GM18868 (cell line): ENCODE results near the gene MLF2.

Source experiments
- ATAC-seq: cut with Tn5 transposase; IDR thresholded peaks from one replicate; pipeline ENCODE4 v1.9.1; 2021; ENCODE audit warnings: mild to moderate bottlenecking, moderate library complexity; ENCODE audit not compliant: unreplicated experiment

The MLF2 gene, protein sequence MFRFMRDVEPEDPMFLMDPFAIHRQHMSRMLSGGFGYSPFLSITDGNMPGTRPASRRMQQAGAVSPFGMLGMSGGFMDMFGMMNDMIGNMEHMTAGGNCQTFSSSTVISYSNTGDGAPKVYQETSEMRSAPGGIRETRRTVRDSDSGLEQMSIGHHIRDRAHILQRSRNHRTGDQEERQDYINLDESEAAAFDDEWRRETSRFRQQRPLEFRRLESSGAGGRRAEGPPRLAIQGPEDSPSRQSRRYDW

DNA sequence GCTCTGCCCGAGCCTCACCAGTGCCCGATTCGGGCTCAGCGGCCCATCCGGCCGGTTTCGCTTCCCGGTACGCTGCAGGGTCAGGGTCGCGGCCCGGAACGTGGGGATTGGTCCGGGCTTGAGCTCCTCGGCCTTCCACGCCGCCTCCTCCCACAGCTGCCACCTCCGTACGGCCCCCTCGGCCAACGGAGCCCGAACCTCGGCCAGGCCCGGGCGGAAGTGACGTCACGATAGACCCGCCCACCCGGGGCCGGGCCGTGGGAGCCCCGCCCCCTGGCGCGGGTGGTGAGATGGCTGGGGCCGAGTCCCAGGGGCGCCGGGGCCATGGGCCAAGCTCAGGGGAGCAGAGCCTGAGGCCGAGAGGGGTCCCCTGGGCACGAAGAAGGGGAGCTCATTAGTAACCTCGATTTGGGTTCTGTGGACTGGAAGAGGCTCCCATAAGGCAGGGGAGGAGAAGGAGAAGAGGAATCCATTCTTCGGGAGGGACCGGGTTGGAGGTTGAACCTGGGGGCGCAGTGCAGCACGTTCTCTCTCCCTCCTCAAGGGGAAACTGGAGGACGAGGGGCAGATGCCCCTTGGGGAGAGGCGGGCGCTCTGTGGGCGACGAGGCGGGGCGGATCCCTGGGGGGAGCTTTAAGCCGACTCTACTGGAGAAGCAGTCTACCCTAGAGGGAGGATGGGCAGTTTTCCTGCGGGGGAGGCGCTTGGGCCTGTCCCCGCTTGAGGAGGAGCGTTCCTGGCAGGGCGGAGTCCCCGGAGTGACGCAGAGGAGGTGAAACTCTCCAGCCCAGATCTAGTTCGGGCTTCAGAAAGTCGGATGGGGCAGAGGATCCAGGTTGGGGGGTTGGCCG lies at the start of gene MLF2:
MLF2 (minus strand) TSS at position 221 of the 851 bp plus-strand sequence. CDS start 807 bp downstream, outside the sequence.
- ATAC-seq = peak; percentile 88

DNA sequence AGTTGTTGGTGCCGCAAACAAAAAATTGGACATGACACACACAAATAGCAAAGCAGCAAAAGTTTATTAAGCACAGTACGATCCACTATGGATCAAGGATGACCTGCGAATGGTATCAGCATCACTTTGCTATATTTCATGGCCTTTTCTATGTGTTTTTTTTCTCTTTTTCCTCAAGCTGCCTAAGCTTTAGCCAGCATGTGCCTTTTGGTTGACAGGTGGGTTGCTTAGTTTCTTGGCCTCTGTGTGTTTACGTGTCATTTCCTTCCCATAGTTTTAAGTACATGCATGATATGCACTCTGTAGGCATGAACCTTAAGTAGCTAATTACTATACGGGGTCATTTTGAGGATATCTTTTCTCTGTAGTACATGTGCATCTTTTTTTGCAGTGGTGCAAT lies 46.2 kb upstream of the MLF2 start:
- ATAC-seq = no peak

DNA sequence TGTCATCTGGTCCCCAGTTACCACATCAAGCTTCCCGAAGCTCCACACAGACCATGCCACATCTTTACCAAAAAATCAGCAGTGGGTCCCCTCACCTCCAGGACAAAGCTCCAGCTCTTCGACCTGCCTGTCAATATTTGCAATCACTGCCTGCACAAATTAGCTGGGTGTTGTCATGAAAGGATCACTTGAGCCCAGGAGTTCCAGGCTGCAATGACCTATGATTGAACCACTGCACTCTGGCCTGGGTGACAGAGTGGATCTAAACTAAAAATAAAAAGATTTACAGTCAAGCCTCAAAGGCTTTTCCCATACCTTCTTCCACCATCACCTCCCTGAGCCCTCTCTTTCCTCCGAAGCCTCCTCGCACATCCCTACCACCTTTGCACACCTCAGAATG lies 43.6 kb upstream of the MLF2 start:
- ATAC-seq = no peak

DNA sequence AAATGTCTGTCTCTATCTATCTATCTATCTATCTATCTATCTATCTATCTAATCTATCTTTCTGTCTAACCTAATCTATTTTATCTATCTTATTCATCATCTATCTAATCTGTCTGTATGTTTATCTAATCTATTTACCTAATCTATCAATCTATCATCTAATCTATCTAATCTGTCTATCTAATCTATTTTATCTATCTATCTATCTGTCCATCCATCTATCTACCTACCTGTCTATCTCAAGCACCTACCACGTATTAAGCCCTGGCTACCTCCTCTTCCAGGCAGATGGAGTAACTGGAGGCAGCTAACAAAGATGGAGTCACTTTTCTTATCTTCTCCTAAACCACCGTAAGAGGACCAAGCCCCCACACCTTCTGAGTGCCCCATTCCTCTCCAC lies 42.1 kb upstream of the MLF2 start:
- no peak for ATAC-seq

DNA sequence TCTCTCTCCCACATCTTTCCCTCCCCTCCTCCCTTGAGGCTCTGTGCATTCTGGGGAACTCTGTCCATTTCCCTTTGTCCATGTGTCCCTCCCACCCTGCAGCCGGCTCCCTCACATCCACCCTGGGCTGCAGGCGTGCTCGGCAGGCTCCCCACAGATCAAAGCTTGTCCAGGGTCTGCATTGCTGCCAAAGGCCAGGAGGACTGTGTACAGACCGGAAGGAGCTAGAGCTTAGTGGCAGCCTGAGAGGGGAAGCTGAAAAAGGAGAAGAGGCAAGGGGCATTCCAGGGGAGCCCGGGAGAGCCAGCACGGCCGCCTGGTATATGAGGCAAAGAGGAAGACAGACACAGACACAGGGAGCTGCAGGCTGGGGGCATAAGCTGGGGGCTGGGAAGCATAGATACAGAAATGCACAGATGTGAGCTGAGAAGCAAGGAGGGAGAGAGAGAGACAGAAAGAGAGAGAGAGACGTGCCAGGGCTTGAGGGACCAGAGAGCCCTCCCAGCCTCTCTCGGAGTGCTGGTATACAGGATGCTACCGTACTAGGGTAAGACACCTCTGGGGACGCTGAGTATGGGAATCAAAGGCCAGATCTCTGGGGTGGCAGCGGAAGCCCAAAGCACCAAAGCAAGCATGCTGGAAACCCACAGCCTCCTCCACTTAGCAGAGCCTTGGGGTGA lies 39.7 kb upstream of the MLF2 start:
- peak; percentile 50 for ATAC-seq

DNA sequence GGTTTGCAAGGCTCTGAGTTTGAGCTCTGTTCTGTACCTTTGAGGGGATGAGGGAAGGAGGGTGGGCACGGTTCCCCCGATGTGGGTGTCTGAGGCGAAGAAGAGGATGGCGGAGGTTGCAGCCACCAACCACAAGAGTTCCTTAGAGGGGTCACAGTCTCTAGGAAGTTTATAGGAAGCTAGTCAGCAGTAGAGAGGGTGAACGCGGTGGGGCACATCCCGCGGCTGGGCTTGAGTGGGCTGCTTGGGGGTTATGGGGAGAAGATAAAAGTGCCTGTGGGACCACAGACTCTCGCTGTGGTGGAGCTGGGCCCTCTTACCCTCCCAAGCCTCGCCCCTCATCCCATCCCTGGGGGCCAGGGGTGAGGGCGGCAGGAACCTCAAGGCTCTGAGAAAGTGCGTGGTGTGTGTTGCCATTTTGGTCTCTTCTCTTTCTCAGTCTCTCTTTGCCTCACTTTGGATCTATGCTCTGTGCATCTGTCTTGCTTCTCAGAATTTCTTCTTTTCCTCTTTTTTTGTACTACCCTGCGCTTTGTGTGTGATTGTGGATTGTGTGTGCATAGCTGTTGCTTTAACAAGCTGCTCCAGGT lies 39.1 kb upstream of the MLF2 start:
- no peak for ATAC-seq

DNA sequence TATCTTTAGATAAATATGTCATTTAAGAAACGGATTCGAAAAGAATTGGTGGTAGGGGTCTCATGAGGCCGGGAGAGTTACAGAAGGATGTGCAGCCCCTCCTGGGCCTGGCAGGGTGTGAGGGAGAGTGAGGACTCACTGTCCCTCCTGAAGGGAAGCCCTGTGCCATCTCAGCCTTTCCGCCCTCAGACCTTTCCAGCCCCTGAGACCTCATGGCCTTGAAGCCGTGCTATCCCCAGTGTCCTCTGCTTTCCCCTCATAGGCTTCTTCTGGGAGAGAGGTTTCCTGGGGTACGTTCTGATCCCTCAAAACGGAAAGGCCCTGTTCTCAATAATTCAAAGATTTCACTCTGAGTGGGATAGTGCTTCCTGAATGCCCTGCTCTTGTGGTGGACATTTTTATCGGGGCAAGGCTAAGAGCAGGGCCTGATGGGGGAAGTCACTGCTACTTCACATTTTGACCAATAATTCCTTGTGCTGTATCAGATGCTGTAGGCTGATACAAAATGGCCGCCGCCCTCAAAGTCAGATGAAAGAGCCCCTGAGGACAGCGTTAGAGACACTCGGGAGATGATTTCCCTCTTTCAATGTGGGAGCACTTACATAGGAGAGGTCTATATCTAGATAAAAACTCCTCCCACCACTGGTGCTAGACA lies 37.7 kb upstream of the MLF2 start:
- ATAC-seq = no peak

DNA sequence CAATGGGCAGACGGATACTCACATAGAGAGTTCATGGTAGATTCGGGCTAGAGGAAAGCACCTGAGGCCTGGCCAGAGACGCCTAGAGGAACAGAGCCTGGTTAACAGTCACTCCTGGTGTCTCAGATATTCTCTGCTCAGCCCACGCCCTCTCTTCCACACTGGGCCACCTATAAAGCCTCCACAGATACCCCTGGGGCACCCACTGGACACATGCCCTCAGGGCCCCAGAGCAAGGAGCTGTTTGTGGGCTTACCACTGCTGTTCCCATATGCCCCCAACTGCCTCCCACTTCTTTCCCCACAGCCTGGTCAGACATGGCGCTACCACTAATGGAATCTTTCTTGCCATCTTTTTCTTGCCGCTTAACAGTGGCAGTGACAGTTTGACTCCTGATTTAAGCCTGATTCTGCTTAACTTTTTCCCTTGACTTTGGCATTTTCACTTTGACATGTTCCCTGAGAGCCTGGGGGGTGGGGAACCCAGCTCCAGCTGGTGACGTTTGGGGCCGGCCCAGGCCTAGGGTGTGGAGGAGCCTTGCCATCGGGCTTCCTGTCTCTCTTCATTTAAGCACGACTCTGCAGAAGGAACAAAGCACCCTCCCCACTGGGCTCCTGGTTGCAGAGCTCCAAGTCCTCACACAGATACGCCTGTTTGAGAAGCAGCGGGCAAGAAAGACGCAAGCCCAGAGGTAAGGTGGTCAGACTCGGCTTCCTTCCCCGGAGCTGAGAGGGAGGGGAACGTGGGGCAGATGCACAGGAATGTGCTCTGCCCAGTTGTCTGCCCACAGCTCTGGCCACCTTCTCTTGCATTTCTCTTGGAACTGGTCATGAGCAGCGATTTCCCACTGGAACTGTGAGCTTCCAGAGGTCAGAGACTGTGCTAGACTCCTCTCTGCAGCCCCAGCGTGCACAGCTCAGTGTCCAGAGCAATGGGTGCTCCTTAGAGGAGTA lies 36.3 kb upstream of the MLF2 start, which contains the start of gene CD4:
CD4 (plus strand) TSS at position 557 of the 953 bp plus-strand sequence. CDS start 10,611 bp downstream, outside the sequence.
- ATAC-seq = no peak

DNA sequence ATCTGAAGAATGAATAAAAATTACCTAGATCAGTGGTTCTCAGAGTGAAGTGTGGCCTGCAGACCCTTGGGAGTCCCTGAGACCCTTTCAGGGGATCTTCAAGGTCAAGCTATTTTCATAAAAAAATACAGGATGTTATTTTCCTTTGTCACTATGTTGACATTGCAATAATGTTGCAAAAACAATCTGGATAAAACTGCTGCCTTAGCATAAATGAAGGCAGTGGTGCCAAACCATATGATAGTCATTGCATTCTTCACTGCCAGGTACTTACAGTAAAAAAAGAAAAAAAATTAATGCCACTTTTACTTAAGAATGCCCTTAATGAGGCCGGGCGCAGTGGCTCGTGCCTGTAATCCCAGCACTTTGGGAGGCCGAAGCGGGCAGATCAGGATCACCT lies 34.4 kb upstream of the MLF2 start:
- no peak for ATAC-seq

DNA sequence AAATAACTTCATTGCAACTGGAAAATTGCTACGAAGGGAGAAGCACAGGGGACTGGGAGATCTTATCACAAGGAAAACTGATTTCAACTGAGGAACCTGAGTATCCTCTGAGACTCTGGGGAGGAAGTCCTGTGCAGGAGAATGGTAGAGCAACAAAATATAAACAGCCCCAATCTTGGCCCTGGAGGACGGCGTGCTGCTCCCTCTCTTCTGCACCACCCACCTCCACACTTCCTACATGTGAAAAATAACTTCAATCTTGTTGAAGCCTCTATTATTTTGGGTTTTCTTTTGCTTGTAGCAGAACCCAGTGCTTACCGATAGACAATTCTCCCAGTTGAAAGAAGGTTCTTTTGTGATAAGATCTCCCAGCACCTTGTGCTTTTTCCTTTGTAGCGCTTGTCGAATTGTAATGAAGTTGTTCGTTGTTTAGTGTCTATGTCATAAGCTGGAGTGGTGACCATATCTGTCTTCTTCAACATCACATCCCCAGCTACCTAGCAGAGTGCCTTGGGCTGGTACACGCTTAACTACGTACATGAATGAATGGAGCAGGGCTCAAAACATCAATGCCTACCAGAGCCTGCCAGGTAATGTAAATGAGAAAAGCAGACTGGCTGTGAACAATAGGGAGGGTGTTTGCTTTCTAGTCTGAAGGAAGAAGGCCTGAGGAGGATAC lies 33.6 kb upstream of the MLF2 start:
- no peak for ATAC-seq

DNA sequence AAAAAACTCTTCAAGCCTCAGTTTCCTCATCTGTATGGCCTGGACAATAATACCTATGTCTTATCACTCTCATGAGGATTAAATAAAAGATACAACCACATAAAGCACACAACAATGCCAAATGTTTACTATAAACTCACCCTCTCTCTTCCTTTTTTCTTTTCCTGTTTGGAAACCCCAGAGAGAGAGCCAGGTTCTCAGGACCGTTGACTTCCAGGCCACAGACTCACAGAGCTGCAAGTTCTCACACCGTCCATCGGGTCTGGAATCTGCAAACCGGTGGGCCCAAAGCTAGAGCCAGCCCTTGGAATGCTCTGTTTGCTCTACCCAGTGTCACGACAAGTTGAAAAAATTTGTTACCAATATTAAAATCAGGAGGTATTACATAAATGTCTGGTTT lies 31.8 kb upstream of the MLF2 start:
- no peak for ATAC-seq

DNA sequence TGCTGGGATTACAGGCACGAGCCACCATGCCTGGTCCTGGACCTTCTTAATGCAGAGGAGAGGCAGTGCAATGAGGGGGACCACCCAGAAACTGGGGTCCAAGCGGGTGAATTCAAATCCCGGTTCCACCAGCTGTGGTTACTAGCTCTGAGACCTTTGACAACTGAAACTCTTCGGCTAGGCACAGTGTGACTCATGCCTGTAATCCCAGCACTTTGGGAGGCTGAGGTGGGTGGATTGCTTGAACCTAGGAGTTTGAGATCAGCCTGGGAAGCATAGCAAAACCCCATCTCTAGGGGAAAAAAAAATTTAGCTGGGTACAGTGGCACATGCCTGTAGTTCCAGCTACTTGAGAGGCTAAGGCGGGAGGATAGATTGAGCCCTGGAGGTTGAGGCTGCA lies 31.4 kb upstream of the MLF2 start:
- ATAC-seq = no peak

DNA sequence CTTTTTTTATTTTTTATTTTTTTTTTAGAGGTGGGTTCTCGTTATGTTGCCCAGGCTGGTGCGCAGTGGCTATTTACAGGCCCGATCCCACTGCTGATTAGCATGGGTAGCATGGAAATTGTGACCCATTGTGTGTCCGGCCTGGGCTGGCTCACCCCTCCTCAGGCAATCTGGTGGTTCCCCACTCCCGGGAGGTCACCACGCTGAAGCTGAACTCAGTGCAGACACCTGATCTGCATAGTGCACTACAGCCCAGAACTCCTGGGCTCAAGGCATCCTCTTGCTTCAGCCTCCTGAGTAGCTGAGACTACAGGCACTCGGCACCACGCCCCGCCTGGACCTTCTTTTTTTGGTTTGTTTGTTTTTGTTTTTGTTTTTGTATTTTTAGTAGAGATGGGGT lies 30.9 kb upstream of the MLF2 start:
- ATAC-seq = no peak

DNA sequence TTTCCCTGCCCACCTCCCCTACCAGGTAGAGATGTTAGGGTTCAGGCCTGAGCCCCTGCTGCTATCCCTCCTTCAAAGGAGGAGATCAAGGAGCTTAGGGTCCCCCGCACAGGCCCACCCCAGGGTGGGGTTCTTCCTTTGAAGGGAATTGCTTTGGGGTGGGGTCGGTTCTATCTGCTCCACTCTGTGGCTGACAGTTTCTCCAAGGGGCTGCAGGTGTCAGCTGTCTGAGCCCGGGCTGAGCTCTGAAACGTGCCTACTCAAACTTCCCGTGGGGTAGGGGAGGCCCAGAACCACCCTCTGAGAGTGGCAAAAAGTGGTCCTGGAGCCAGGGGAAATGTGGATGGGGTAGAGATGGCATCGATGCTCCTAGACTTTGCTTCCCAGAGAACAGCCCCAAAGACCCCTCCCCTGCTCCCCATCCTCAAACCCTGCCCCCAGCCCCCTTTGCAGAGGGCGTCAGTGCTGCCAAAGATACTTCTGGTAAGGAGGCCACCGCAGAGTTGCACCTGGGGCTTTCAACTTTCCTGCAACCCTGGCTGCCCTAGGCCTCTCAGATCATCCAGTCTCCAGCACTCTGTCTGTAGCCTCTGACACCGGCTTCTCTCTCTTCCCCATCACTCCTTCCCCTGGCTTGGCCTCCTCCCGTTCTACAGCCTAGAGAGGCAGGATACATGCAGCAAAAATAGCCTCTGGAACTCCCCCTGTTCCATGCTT lies 30.1 kb upstream of the MLF2 start:
- no peak for ATAC-seq

DNA sequence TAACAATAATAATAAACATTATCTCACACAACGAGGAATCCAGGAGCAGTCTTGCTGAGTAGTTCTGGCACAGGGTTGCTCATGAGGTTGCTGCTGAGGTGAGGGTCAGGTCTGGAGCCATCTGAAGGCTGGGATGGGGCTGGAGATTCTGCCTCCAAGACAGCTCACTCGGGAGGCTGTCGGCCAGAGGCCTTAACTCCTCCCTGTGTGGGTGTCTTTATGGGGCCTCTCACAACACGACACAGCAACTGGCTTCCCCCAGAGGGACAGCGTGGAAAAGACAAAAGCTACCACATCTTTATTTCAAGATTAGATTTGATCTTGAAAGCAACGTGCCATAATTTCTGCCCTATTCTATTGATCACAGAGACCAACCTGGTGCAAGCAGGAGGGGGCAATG lies 29.2 kb upstream of the MLF2 start:
- no peak for ATAC-seq

DNA sequence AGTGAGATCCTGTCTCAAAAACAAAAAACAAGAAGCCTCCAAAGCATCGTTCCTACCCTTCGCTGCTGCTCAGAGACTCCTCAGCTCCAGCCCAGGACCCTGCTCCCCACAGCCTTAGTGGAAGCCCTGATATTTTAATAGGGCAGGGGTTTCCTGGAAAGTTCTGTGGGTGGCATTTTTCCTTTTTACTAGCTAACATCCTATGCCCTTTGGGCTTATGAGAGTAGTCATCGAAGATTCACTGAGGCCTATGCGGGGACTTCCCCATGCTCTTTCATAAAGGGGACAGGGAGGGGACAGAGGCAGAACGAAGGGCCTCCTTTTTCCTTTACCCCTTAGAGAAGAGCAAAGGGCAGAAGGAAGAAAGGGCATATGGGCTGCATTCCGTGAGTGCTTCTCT lies 27.6 kb upstream of the MLF2 start:
- ATAC-seq = no peak

DNA sequence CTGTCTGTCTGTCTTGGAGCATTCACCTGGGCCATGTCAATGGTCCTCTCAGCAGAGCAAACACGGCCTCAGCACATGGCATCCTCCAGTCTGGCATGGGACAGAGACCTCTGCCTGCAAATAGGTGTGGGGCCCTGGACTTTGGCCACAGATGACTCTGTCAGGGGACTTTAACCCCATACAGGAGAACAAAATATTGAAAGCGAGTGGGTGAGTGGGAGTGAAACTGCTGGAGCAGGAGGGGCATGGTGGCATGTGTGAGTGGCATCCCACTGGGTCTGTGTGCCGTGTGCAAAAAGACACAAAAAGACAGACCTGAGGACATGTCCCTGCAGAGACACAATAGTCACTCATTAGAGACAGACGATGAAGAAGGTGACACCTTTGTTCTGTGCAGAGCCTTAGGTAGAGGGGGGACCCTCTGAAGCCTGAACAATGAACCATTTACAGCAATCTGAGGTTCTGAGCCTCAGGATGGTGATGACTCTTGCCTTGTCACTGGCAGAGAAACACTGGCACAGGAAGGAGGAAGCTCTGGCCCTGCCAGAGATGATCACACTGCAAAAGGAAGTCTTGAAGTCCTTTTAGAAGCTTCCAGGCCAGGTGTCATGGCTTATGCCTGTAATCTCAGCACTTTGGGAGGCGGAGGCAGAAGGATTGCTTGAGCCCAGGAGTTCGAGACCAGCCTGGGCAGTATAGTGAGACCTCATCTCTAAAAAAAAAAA lies 26.9 kb upstream of the MLF2 start:
- ATAC-seq = no peak
